Cardiac fibroblast (primary cell): ENCODE results near the gene PARVB.

Source experiments
- DNase-seq, 2 donors: peaks; one replicate each; pipeline versions ENCODE4 v3.0.0 to v3.0.0-alpha.2; 2010; ENCODE audit warnings: low read depth in 2 of 2
- H3K4me3 ChIP-seq, 2 donors: replicated peaks in 1 of 2; 1 replicate in 1 of 2; 2 replicates in 1 of 2; pipeline ENCODE4 v1.5.1; 2011; ENCODE audit warnings: low read depth in 2 of 2, low read length in 2 of 2, mild to moderate bottlenecking in 2 of 2, moderate library complexity in 1 of 2
- TF ChIP-seq, protein P1 (sequence below): IDR thresholded peaks from one replicate; pipeline ENCODE4 v1.5.1; 2011; ENCODE audit warnings: low read depth, mild to moderate bottlenecking, low read length, inconsistent platforms

PARVB gene

DNA sequence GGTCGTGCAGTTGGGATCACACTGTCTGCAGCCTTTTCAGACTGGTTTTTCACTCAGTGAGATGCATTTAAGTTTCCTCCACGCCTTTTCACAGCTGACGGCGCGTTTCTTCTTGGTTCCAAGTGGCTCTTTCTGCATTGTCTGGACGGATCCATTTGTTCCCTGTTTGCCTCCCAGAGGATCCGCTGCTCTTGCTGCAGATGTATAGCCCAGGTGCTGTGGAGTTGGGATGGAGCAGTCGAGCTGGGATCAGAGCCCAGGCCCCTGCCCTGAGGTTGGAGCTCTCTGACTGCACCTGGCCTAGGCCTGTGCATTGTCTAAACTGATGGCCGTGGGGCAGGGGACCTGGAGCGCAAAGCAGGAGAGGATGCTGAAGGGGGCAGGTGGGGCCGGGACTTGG lies 51.6 kb downstream of the PARVB start:
- TF ChIP-seq, protein P1, sequence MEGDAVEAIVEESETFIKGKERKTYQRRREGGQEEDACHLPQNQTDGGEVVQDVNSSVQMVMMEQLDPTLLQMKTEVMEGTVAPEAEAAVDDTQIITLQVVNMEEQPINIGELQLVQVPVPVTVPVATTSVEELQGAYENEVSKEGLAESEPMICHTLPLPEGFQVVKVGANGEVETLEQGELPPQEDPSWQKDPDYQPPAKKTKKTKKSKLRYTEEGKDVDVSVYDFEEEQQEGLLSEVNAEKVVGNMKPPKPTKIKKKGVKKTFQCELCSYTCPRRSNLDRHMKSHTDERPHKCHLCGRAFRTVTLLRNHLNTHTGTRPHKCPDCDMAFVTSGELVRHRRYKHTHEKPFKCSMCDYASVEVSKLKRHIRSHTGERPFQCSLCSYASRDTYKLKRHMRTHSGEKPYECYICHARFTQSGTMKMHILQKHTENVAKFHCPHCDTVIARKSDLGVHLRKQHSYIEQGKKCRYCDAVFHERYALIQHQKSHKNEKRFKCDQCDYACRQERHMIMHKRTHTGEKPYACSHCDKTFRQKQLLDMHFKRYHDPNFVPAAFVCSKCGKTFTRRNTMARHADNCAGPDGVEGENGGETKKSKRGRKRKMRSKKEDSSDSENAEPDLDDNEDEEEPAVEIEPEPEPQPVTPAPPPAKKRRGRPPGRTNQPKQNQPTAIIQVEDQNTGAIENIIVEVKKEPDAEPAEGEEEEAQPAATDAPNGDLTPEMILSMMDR, result no peak
- DNase-seq, result no peak
- no peak overlapping the region for H3K4me3 ChIP-seq

DNA sequence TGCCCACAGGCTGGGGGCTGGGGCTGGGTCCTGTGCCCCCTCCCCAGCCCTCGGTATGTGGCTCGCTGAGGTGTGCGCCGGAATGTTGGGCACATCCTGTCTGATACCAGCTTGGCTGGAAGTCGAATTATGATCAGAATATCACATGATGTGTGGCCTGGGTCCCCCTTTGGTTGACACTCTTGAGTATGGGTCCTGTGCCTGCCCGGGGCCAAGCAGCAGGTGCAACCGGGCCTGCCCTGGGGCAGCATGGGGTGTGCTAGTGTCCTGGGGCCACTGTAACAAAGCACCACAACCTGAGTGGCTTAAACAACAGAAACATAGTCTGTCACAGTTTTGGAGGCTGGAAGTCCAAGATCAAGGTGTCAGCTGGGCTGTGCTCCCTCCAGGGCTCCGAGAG lies 52.7 kb downstream of the PARVB start:
- no peak overlapping the region for H3K4me3 ChIP-seq
- DNase-seq, result no peak
- TF ChIP-seq, protein P1, result no peak

DNA sequence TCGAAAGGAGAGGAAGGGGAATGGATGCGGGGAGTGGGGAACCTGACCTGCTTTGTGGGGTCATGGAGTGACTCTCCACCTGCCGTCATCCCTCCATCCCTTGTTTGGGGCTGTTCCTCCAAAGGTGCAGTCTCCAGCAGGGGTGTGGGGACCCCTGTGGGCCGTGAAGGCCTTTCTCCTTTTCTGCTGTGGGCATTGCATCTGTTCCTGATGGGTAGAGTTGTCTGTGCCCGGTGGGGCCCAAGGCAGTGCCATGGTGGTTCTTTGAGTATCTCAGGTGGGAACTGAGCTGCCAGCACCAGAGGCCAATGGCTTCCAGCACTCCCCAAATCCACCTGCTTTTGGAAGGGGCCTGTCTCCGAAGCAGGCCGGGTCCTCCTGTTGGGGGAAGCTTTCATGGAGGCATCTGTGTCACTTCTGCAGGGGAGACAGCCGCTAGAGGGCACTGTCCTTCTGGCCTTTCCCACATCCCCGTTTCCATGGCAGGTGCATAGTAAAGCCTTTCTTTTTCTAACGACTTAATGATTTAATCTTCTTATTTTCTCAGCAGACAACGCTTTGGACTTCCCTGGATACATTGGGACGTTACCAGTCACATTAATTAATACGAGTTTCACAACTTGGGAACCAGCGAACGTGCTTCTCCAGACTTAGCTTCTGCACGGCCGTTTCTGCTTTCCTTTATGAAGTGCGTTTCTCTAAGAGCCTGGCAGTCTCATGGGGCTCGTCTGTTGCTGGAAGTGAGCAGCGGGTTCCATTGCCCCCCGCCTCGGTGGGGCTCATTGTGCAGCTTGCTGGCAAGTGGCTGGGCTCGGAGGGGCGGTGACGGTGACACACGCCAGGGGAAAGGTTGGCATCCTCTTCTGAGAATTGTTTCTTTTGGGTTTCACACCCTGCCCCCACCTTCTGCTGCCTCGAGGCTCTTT lies 57.1 kb downstream of the PARVB start:
- no peak overlapping the region for H3K4me3 ChIP-seq
- DNase-seq, result peak; percentile 71 to 80
- TF ChIP-seq, protein P1, result peak; percentile 90

DNA sequence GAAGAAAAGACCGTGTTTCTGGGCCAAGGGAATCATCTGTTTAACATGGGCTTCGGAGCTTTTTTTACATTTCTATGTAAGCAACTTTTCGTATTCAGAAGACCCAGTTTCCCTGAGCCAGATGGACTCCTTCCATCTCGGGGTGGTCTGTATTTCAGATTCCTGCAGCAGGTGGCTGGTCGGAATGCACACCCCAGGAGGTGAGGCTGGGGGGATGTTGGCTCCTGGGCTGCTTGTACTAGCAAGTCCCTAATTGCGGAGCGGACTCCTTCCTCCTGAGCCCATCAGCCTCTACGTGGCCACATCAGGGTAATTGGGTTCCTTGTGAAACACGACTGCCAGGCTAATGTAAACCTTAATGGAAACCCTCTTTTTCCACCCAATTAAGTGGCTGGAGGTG lies 58.7 kb downstream of the PARVB start:
- DNase-seq, result no peak
- TF ChIP-seq, protein P1, result no peak
- no peak overlapping the region for H3K4me3 ChIP-seq

DNA sequence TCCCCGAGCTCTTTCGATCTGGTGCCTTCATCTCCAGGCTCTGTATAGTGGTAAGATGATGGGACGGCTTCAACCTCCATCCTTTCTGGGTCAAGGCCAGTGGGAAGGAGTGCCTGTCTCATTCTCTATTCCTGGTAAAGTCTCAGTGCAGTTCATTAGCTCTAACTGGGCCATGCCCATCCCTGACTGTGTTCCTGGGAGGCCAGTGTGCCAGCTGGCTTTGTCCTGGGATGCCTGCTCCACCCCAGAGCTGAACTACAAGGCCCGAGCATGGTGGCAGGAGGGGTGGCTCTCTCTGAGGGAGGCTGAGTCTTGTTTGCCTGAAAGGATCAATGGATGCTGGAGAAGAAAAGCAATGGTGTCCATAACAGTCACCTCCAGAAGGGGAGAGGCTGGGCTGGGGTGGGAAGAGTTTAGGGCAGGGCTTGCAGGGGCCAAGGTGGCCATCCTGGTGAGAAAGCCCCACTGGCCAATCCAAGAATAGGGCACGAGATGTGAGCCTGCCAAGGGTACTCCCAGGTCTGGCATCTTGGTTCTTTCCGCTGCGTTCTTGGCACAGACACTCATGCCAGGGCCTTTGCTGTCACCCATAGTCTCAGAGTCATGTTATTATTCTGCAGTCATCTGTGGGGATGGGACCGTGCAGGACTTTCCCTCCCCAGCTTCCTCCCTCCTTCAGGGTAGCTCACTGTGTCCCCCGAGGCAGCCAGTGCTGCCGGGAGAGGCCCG lies 60.1 kb downstream of the PARVB start:
- TF ChIP-seq, protein P1, result no peak
- DNase-seq, result no peak
- H3K4me3 ChIP-seq, result no peak overlapping the region

DNA sequence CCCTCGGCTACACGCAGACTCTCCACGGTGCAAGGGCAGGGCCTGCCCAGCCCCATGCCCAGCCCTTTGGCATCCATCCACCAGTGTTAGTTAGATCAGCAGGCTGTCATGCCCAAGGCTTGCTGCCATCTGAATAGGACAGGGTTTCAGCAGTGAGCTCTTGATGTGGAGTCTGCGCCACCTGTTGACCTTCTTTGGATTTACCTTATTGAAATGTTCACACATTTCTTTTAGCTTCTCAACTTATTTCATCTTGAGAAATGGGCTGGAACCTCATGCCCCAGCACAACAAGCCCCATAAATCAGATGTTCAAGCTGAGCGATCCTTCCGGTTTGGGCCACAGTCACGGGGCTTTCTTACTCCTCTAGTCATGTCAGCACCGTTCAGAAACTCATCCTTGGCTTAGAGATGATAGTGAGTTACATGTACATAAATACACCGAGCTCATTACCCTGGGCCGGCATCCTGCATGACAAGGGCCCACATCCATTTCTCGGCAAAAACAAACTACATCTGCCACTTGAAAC lies 61.7 kb downstream of the PARVB start:
- TF ChIP-seq, protein P1, result peak; percentile 50
- H3K4me3 ChIP-seq, result no peak overlapping the region
- peak; percentile 72 to 73 for DNase-seq
